ENCODE measurements around the gene MACF1. TPM values are rescaled to one million over a fixed set of nuclear protein-coding genes. Genes with fewer than 3 reads are reported as not detected.

Gene MACF1
- polyA plus RNA-seq, 1 of the 3 experiments (the other 2 are of a cell fraction) = 37.6 TPM

GRCh38 chr1:39277879-39278278 is 73.4 kb downstream of the MACF1 start:
- Histone ChIP-seq H3K4me1 (ENCODE audit: control insufficient read depth in 1 of 2, insufficient read depth in 2 of 2, low read depth in 1 of 2, low read length in 1 of 2) (peaks cover 0 to 5% of the 10 kb centered on the region in 2 experiments; a peak in 1 of 4 replicates), H3K9me3 (no peaks in the 10 kb centered on the region), H3F3A (replicated peaks; ENCODE audit: insufficient read depth) (peaks cover 8% of the 10 kb centered on the region), H4K20me1 (ENCODE audit: insufficient read depth) (peaks cover 49% of the 10 kb centered on the region), H3K27me3 (ENCODE audit: insufficient read depth) (no peaks in the 10 kb centered on the region), H3K79me2 (ENCODE audit: insufficient read depth) (peaks cover 88% of the 10 kb centered on the region), H3K9ac (no peak overlapping the region), H3K27ac (ENCODE audit: low read depth in 2 of 2, low read length in 1 of 2) (no peak overlapping the region; a peak in 1 of 4 replicates), H3K4me2 (no peak overlapping the region), H3K4me3 (ENCODE audit: low read depth in 2 of 2, low read length in 1 of 2) (no peak overlapping the region), H3K9me2 (no peaks in the 10 kb centered on the region), H3K36me3 (replicated peaks in 1 of 2; ENCODE audit: control insufficient read depth in 1 of 2, insufficient read depth in 2 of 2, low read length in 1 of 2) (peaks cover 9 to 15% of the 10 kb centered on the region in 2 experiments), H2AFZ (ENCODE audit: low read depth) (no peak overlapping the region)
- no peak for DNase-seq
- CTCF ChIA-PET = interaction anchor here (0.8 to 2.3 kb wide), 5 partner anchors 15 to 179 kb away, joined by 3 to 12 read pairs (median 4); no protein-coding TSS in a partner anchor
- POLR2A ChIA-PET = no interaction called here
- TF ChIP-seq IRF3 (IDR thresholded peaks at IDR 0.05; ENCODE audit: low read depth, low read length) (no peak), FOXJ3 (CRISPR knock-in tag; IDR thresholded peaks at IDR 0.05) (no peak), GATA2 (CRISPR knock-in tag; IDR thresholded peaks at IDR 0.05) (0 out of 2 replicates have a peak, but pooled peaks have one; percentile 38), EP300 (IDR thresholded peaks at IDR 0.05; ENCODE audit: borderline replicate concordance in 1 of 2, low read depth in 1 of 2, low read length in 1 of 2) (peak in 1 of 2 experiments; percentile 56; a peak in 1 of 4 replicates), RFX5 (IDR thresholded peaks at IDR 0.05; ENCODE audit: low read length) (no peak), TEAD4 (IDR thresholded peaks at IDR 0.05; ENCODE audit: borderline replicate concordance, insufficient read depth) (no peak)
- TF ChIP-seq, protein P1, sequence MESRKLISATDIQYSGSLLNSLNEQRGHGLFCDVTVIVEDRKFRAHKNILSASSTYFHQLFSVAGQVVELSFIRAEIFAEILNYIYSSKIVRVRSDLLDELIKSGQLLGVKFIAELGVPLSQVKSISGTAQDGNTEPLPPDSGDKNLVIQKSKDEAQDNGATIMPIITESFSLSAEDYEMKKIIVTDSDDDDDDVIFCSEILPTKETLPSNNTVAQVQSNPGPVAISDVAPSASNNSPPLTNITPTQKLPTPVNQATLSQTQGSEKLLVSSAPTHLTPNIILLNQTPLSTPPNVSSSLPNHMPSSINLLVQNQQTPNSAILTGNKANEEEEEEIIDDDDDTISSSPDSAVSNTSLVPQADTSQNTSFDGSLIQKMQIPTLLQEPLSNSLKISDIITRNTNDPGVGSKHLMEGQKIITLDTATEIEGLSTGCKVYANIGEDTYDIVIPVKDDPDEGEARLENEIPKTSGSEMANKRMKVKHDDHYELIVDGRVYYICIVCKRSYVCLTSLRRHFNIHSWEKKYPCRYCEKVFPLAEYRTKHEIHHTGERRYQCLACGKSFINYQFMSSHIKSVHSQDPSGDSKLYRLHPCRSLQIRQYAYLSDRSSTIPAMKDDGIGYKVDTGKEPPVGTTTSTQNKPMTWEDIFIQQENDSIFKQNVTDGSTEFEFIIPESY (IDR thresholded peaks at IDR 0.05; ENCODE audit: borderline replicate concordance, low read depth) = no peak

DNA sequence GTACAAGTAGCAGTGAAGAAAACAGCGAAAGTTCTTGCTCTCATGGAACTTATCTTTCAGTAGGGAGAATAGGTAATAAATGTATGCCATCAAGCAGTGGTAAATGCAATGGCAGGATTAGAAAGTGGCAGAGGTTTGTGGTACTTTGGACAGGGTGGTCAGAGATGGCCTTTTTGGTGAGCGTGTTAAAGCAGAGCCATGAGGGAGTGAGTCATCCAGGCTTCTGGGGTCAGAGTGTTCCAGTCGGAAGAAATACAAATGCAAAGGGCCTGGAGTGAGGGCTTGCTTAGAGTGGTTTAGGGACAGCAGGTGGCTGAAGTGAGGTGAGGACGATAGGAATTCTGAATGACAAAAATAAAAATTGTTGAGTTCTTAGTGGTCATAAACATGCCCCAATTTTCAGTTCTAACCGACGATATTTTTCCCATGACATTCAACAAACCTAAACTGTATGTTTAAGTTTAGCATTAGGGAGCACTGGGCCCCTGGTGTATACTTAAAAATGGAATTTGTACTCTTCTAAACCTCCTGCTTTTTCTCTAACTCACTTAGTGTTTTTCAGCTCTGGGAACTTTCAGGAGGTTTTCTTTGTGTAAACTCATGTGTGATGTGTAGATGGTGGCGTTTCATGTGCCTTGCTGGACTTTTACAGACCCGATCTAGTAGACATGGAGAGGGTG is 78.2 kb downstream of the MACF1 start:
- no peaks in the 10 kb centered on the region for H3K27me3 ChIP-seq (ENCODE audit: insufficient read depth)
- peaks cover 54% of the 10 kb centered on the region for H3K79me2 ChIP-seq (ENCODE audit: insufficient read depth)
- peaks cover 45 to 57% of the 10 kb centered on the region in 2 experiments for H3K36me3 ChIP-seq (replicated peaks in 1 of 2; ENCODE audit: control insufficient read depth in 1 of 2, insufficient read depth in 2 of 2, low read length in 1 of 2)
- DNase-seq = no peak
- 86% methylated on average over 8 of the region's 8 CpGs for WGBS (ENCODE audit: low lambda C conversion rate)
- no peaks in the 10 kb centered on the region for H3K9me2 ChIP-seq
- no peaks in the 10 kb centered on the region for H3F3A ChIP-seq (replicated peaks; ENCODE audit: insufficient read depth)
- H3K4me3 ChIP-seq (ENCODE audit: low read depth in 2 of 2, low read length in 1 of 2) = no peak overlapping the region
- ChIA-PET POLR2A (no interaction called here), CTCF (interaction anchor here (1.0 to 2.1 kb wide), 3 partner anchors 15 to 90 kb away, joined by 3 to 5 read pairs (median 3); no protein-coding TSS in a partner anchor)
- no peak for TF ChIP-seq GATA2 (CRISPR knock-in tag; IDR thresholded peaks at IDR 0.05)
- peaks cover 33% of the 10 kb centered on the region for H4K20me1 ChIP-seq (ENCODE audit: insufficient read depth)
- no peak overlapping the region for H3K4me2 ChIP-seq
- H3K27ac ChIP-seq (ENCODE audit: low read depth in 2 of 2, low read length in 1 of 2) = no peak overlapping the region
- no peak overlapping the region for H2AFZ ChIP-seq (ENCODE audit: low read depth)
- no peaks in the 10 kb centered on the region for H3K9me3 ChIP-seq
- H3K4me1 ChIP-seq (ENCODE audit: control insufficient read depth in 1 of 2, insufficient read depth in 2 of 2, low read depth in 1 of 2, low read length in 1 of 2) = peaks cover 0 to 2% of the 10 kb centered on the region in 2 experiments; a peak in 1 of 4 replicates
- H3K9ac ChIP-seq = no peak overlapping the region

All from SK-N-SH (cell line).